Gastrocnemius medialis (tissue), 4 donors: ENCODE results near the gene ENPP1. TPM values are rescaled to one million over a fixed set of nuclear protein-coding genes. Genes with fewer than 3 reads are reported as not detected.

ENCODE experiments used
- ATAC-seq, 2 donors: fragments of 150-250 bp; one replicate each; pipeline ENCODE4 v1.9.1; 2016
- DNase-seq, 2 donors: peaks; one replicate each; pipeline ENCODE4 v3.0.0-alpha.2; 2019
- H3K27ac ChIP-seq, 4 donors: fragments of 200-600 bp; sonication (generic); 1 replicate in 1 of 4; 2 replicates in 3 of 4; pipeline ENCODE4 v1.5.1; 2016 to 2018; ENCODE audit warnings: mild to moderate bottlenecking in 2 of 4, moderate library complexity in 1 of 4
- H3K27me3 ChIP-seq, 3 donors: fragments of 200-600 bp; sonication (generic) in 2 of 3; 1 replicate in 1 of 3; 2 replicates in 2 of 3; pipeline versions ENCODE4 v1.5.1 to v1.6.0; 2016 to 2019; ENCODE audit warnings: mild to moderate bottlenecking in 1 of 3, moderate library complexity in 1 of 3
- H3K36me3 ChIP-seq, 2 donors: fragments of 200-600 bp; sonication (generic) in 1 of 2; one replicate each; pipeline ENCODE4 v1.5.1; 2017 to 2018
- H3K4me1 ChIP-seq, 2 donors: fragments of 200-600 bp; sonication (generic) in 1 of 2; one replicate each; pipeline ENCODE4 v1.5.1; 2016 to 2017; ENCODE audit warnings: mild to moderate bottlenecking in 2 of 2
- H3K4me3 ChIP-seq, 4 donors: fragments of 200-600 bp; sonication (generic) in 3 of 4; 1 replicate in 1 of 4; 2 replicates in 3 of 4; pipeline ENCODE4 v1.5.1; 2016 to 2019; ENCODE audit warnings: mild to moderate bottlenecking in 2 of 4
- H3K9me3 ChIP-seq, 3 donors: fragments of 200-600 bp; sonication (generic) in 2 of 3; 1 replicate in 1 of 3; 2 replicates in 2 of 3; pipeline ENCODE4 v1.5.1; 2016 to 2019
- POLR2A ChIP-seq, 2 donors: fragments of 450-650 bp; IDR thresholded peaks; one replicate each; pipeline ENCODE4 v1.6.1; 2017; ENCODE audit warnings: antibody characterized with exemption in 2 of 2, mild to moderate bottlenecking in 2 of 2, moderate library complexity in 2 of 2
- in situ Hi-C, 4 donors: fragments of 200-750 bp; cut with MboI; loops; one replicate each; pipeline versions ENCODE4 v1.15.0 to v1.8.0; 2017; ENCODE audit warnings: low sequenced_read_pairs in 4 of 4
- intact Hi-C: fragments of 100-400 bp; cut with DNase I; formaldehyde crosslinking; loops from one replicate; pipeline ENCODE4 v1.15.1; 2023; ENCODE audit warnings: low total_unique reads
- microRNA-seq, 2 donors: library from miRNA; unstranded; fragments of <30 nt; microRNA quantifications; one replicate each; pipeline ENCODE4, GENCODE V29; 2016; ENCODE audit warnings: borderline replicate concordance in 2 of 2
- total RNA-seq, 4 donors: library from RNA; depleted of rRNA; stranded (reverse); fragments of >200 nt; gene quantifications; one replicate each; pipeline versions ENCODE4 v1.1.0 to v1.2.3, GENCODE V29; 2016
- TF ChIP-seq, protein P1 (sequence below), 5 experiments: fragments of 450-650 bp in 3 of 5; fragments of 200-600 bp in 2 of 5; sonication (generic) in 2 of 5; IDR thresholded peaks in 4 of 5; conservative IDR thresholded peaks in 1 of 5; 1 replicate in 4 of 5; 2 replicates in 1 of 5; pipeline ENCODE4 v1.5.1; 2016 to 2019; ENCODE audit warnings: antibody characterized with exemption in 5 of 5, mild to moderate bottlenecking in 3 of 5, moderate library complexity in 3 of 5

The ENPP1 gene
- total RNA-seq, 4 donors from 2014 or later = 3.1 to 5.0 (median 4.0) TPM

DNA sequence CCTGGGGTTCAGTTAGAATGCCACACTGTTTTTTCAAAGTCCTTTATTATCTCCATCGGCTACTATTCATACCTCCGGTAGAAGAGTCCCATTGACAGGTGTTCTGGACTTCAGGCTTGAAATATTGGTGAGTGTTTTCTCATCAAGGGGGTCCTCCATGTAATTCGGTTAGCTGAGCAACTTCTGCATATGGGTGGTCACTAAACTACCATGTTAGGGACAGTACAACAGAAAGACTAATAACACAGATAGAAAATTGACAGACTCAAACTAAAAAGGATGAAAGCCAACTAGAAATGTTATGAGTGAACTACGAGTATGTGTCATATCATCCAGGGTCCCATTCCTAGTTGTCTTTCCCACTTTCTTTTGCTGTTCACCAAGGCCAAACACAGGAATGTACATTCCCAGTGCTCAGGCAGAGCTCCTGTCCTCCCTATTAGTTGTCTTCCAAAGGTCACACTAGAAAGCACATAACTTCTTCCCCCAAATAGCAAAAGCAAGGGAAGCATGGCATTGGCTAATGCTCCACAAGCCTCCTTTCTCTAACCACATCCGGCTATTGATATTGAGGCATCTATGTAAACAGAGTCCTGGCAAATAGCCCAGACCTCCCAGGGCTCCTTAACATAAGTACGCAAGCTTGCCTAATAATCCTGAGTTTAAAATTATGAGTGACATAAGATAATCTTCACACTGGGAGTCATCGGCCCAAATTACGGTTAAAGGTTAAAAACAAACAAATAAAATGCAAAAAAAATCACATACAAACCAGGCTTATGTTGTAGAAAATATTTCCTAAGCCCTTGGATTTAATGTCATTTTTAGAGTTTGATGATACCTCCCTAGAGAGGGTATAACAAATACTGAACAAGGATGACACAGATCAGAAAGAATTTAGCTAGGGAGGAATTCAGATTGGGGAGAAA is 130.1 kb downstream of the ENPP1 start:
- H3K9me3 ChIP-seq = no peaks in the 10 kb centered on the region
- peaks cover 0 to 3% of the 10 kb centered on the region in 2 donors for H3K4me1 ChIP-seq
- H3K27ac ChIP-seq = peak overlapping the region; percentile 5 to 45 (median 13)
- ATAC-seq = peak in 1 of 2 donors; percentile 30
- H3K36me3 ChIP-seq = no peaks in the 10 kb centered on the region
- H3K27me3 ChIP-seq = no peaks in the 10 kb centered on the region
- no peak for DNase-seq
- intact Hi-C loops = no loop called here
- TF ChIP-seq, protein P1, sequence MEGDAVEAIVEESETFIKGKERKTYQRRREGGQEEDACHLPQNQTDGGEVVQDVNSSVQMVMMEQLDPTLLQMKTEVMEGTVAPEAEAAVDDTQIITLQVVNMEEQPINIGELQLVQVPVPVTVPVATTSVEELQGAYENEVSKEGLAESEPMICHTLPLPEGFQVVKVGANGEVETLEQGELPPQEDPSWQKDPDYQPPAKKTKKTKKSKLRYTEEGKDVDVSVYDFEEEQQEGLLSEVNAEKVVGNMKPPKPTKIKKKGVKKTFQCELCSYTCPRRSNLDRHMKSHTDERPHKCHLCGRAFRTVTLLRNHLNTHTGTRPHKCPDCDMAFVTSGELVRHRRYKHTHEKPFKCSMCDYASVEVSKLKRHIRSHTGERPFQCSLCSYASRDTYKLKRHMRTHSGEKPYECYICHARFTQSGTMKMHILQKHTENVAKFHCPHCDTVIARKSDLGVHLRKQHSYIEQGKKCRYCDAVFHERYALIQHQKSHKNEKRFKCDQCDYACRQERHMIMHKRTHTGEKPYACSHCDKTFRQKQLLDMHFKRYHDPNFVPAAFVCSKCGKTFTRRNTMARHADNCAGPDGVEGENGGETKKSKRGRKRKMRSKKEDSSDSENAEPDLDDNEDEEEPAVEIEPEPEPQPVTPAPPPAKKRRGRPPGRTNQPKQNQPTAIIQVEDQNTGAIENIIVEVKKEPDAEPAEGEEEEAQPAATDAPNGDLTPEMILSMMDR (IDR thresholded peaks at IDR 0.05 in 4 of 5, conservative IDR thresholded peaks at IDR 0.05 in 1 of 5) = no peak
- no peak for TF ChIP-seq POLR2A (IDR thresholded peaks at IDR 0.05)
- H3K4me3 ChIP-seq = no peak overlapping the region
- in situ Hi-C loops = no loop called here

Small RNA genes within 50 kb of the gene (microRNA-seq; reads per million reads assigned to microRNA genes)
- 0 reads per million in 2 donors for gene MIR548H5

Other genes starting within 250 kb of the ENPP1 start
- 1 to 10 TPM in 2 of 4 donors, not detected in 2; 1.9 to 2.3 TPM for gene ARG1, start 234.8 kb upstream of the ENPP1 start, total RNA-seq
- gene MED23, start 179.8 kb upstream of the ENPP1 start, total RNA-seq = 10 to 100 TPM in 3 of 4 donors, 1 to 10 TPM in 1; 7.5 to 16.0 (median 12.5) TPM
- under 1 TPM in 1 of 4 donors, not detected in 3; 0.07 TPM for gene ENPP3, start 170.7 kb upstream of the ENPP1 start, total RNA-seq
- gene OR2A4, start 106.6 kb upstream of the ENPP1 start, total RNA-seq = under 1 TPM in 1 of 4 donors, not detected in 3; 0.16 TPM
- gene CTAGE9, start 97.0 kb upstream of the ENPP1 start, total RNA-seq = not detected
- 10 to 100 TPM in 3 of 4 donors, 1 to 10 TPM in 1; 5.1 to 33.6 (median 17.6) TPM for gene CCN2, start 143.4 kb downstream of the ENPP1 start, total RNA-seq